Mesothelial cell of epicardium (in vitro differentiated cells): ENCODE data around the gene LRRC3. TPM values are rescaled to one million over a fixed set of nuclear protein-coding genes. Genes with fewer than 3 reads are reported as not detected.

Experiments
- DNase-seq, 2 experiments: peaks; one replicate each; pipeline ENCODE4 v3.0.0; 2021; ENCODE audit warnings: low spot score in 2 of 2; ENCODE audit not compliant: unreplicated experiment in 2 of 2
- H3K27ac Mint-ChIP-seq: 2 replicates; pipeline ENCODE4 v1.8.0; 2021; ENCODE audit warnings: mixed read lengths
- H3K27me3 Mint-ChIP-seq: 2 replicates; pipeline ENCODE4 v1.8.0; 2021; ENCODE audit warnings: low read depth, mixed read lengths
- H3K36me3 Mint-ChIP-seq: 2 replicates; pipeline ENCODE4 v1.8.0; 2021; ENCODE audit warnings: mixed read lengths
- H3K4me1 Mint-ChIP-seq: 2 replicates; pipeline ENCODE4 v1.8.0; 2021; ENCODE audit warnings: mixed read lengths
- H3K4me3 Mint-ChIP-seq: 2 replicates; pipeline ENCODE4 v1.8.0; 2021; ENCODE audit warnings: mild to moderate bottlenecking, moderate library complexity, mixed read lengths
- H3K9me3 Mint-ChIP-seq: 2 replicates; pipeline ENCODE4 v1.8.0; 2021; ENCODE audit warnings: mixed read lengths
- CTCF ChIP-seq: fragments of 200-600 bp; sonication (generic); IDR thresholded peaks from one replicate; pipeline ENCODE4 v1.5.0; 2021; ENCODE audit warnings: antibody characterized with exemption; ENCODE audit not compliant: unreplicated experiment
- total RNA-seq: library from RNA; stranded (reverse); gene quantifications from 3 replicates; pipeline ENCODE4 v1.2.1, GENCODE V29; 2021

Gene LRRC3
- total RNA-seq, 1 donor from 2014 or later, result 11.8 TPM

- peaks cover 3% of the 10 kb centered on the region for H3K36me3 Mint-ChIP-seq
- no peaks in the 10 kb centered on the region for H3K27me3 Mint-ChIP-seq
- DNase-seq, result no peak
- no peak overlapping the region for H3K27ac Mint-ChIP-seq
- H3K4me3 Mint-ChIP-seq, result no peak overlapping the region
- peaks cover 6% of the 10 kb centered on the region for H3K9me3 Mint-ChIP-seq
- H3K4me1 Mint-ChIP-seq, result peaks cover 4% of the 10 kb centered on the region
- TF ChIP-seq CTCF, result no peak
Measured at GRCh38 chr21:44483288-44484237, 28.3 kb downstream of the LRRC3 start.

- TF ChIP-seq CTCF, result no peak
- H3K4me3 Mint-ChIP-seq, result peak overlapping the region; percentile 85
Measured at GRCh38 chr21:44484498-44485253, 29.4 kb downstream of the LRRC3 start.

GRCh38 chr21:44485254-44485793 is 30.0 kb downstream of the LRRC3 start:
- H3K4me1 Mint-ChIP-seq, result peaks cover 4% of the 10 kb centered on the region
- peak overlapping the region; percentile 75 for H3K27ac Mint-ChIP-seq
- H3K27me3 Mint-ChIP-seq, result no peaks in the 10 kb centered on the region
- peak; percentile 49 for TF ChIP-seq CTCF
- H3K36me3 Mint-ChIP-seq, result peaks cover 14% of the 10 kb centered on the region
- peak; percentile 57 to 78 for DNase-seq
- peaks cover 16% of the 10 kb centered on the region for H3K9me3 Mint-ChIP-seq
- peak overlapping the region; percentile 85 for H3K4me3 Mint-ChIP-seq

More at GRCh38 chr21:44484498-44485253, 29.4 kb downstream of the LRRC3 start:
- H3K9me3 Mint-ChIP-seq, result peaks cover 11% of the 10 kb centered on the region
- no peak for DNase-seq
- H3K36me3 Mint-ChIP-seq, result peaks cover 8% of the 10 kb centered on the region
- peaks cover 4% of the 10 kb centered on the region for H3K4me1 Mint-ChIP-seq
- no peak overlapping the region for H3K27ac Mint-ChIP-seq
- H3K27me3 Mint-ChIP-seq, result no peaks in the 10 kb centered on the region

- H3K9me3 Mint-ChIP-seq, result peaks cover 16% of the 10 kb centered on the region
- DNase-seq, result no peak
- H3K4me1 Mint-ChIP-seq, result peaks cover 4% of the 10 kb centered on the region
- TF ChIP-seq CTCF, result no peak
- H3K27ac Mint-ChIP-seq, result peak overlapping the region; percentile 75
- peak overlapping the region; percentile 85 for H3K4me3 Mint-ChIP-seq
- peaks cover 19% of the 10 kb centered on the region for H3K36me3 Mint-ChIP-seq
- no peaks in the 10 kb centered on the region for H3K27me3 Mint-ChIP-seq
Measured at GRCh38 chr21:44485796-44486195, 30.5 kb downstream of the LRRC3 start.

- Mint-ChIP-seq H3K4me3 (peak overlapping the region; percentile 85), H3K27ac (peak overlapping the region; percentile 64), H3K36me3 (peaks cover 21% of the 10 kb centered on the region), H3K4me1 (peaks cover 4% of the 10 kb centered on the region), H3K27me3 (no peaks in the 10 kb centered on the region), H3K9me3 (peaks cover 19% of the 10 kb centered on the region)
- DNase-seq, result no peak
- no peak for TF ChIP-seq CTCF
Measured at GRCh38 chr21:44486302-44486701, 31.0 kb downstream of the LRRC3 start.
